ENCODE measurements around the gene MKRN2OS.

MKRN2OS gene, protein sequence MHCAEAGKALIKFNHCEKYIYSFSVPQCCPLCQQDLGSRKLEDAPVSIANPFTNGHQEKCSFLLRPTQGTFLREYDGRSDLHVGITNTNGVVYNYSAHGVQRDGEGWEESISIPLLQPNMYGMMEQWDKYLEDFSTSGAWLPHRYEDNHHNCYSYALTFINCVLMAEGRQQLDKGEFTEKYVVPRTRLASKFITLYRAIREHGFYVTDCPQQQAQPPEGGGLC

DNA sequence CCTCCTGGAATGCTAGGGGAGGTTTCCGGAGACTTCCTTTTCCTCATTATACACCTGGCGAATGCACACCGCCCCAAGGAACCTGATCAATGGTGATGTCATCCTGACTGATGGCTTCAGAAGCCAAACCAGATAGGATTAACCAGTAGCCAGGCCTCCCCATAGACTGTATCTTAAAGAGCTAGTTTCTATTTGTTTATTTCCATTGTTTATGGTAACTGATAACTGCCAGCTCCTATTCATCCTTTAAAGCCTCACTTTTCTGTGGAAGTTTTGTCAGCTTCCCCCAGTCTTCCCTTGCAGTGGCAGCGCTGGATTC lies at the start of gene MKRN2OS:
TSS of gene MKRN2OS (minus strand) at position 27 of the 319 bp plus-strand sequence. CDS start 35 bp downstream, outside the sequence.
- DNase-seq: no peak

DNA sequence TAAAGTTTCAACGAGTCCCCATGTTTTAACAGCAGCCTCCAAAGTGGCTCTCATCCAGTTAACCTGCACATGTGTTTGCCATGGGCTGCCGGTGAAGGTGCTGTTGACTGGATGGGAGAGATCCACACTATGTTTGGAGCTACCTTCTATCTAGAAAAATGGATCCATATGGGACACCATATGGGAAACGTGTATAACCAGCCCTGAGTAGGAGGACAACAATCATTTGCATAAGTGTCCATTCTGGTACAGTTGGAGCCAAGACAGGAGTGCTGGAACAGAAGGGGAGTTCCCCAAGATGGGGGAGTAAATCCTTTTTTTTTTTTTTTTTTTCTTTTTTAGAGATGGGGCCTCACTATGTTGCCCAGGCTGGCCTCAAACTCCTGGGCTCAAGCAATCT lies 48.2 kb upstream of the MKRN2OS start:
- DNase-seq: no peak

DNA sequence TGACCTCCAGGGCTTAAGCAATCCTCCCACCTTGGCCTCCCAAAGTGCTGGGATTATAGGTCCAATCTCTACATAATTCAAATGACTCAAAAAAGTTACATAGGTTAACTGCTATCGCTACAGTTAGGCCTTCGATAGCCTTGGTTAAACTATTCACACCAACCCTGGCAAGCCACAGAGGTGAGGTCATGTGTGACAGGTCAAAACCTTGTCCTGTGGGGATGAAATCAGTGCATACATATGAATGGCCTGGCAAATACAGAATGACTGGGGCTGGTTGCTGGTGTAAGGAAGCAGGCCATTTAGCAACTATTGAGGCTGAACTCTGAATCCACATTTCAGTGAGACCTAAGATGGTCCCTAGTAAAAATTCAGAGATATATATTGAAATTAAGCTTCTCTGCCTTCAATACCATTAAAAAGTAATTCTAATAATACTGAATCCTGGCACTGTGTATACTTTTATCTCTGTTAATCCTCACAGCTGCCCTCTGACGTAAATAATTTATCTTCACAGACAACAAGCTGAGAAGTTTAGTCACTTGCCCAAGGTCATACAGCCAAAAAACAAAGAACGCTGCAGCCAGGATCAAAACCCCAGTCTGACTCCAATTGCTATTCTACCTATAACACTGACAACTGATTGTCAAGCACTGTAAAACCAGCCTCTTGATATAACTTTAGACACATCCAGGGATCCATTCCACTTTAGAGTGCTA lies 46.9 kb upstream of the MKRN2OS start:
- no peak for DNase-seq

DNA sequence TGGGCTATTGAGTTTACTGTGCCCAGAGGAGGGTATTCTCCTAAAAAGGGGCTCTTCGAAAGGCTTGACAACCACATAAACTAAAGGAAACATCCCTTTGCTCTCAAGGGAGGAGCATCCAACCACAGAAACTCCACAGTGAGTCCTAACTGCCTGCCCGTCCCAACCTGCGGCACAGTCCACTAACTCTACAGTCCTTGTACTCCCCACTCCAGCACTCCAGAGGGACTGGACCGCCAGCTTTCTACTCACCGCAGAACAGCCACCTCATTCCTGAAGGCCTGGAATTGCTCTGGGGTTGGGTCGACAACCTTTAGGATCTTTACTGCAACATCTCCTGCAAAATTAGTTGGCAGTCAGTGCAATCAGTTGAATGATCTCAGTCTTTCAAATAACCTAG lies 46.2 kb upstream of the MKRN2OS start:
- no peak for DNase-seq

DNA sequence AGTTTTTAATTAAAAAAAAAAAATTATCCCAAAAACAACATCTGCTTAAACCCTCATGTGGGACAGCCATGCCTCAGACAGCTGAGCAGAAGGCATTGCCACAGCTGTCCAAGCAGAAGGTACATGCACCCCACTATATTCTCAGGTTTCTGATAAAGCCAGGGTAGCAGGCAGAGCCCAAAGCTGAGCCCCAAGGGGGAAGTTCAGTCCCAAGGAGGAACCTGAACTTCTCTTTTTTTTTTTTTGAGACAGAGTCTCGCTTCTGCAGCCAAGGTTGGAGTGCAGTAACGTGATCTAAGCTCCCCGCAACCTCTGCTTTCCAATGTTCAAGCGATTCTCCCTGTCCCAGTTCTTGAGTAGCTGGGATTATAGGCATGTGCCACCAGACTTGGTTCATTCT lies 44.8 kb upstream of the MKRN2OS start:
- DNase-seq: no peak

DNA sequence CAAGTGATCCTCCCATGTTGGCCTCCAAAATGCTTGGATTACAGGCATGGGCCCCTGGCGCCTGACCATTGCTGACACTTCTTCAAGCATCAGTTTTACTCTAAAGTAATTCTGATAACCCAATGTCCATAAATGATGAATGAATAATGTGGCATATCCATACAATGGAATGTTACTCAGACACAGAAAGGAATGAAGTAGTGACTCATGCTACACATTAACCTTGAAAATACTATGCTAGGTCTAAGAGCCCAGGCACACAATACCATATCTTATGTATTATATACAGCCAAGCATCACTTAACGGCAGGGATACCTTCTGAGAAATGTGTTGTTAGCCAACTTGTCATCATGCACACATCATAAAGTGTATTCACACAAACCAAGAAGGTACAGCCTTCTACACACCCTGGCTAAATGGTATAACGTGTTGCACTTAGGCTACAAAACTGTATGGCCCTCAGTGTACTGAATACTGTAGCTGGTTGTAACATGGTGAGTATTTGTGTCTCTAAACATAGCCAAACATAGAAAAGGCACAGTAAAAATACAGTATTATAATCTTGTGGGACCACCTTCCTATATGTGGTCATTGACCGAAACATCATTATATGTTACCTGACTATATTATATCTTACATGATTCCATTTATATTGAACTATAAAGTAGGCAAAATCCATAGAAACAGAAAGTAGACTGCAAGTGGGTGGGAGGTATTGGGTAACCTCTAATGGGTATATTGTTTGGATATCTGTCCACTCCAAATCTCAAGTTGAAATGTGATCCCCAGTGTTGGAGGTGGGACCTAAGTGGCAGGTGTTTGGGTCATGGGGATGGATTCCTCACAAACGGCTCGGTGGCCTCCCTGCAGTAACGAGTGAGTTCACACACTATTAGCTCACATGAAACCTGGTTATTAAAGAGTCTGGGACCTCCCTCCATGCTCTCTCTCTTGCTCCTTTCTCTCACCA lies 43.0 kb upstream of the MKRN2OS start:
- DNase-seq: peak; percentile 50

DNA sequence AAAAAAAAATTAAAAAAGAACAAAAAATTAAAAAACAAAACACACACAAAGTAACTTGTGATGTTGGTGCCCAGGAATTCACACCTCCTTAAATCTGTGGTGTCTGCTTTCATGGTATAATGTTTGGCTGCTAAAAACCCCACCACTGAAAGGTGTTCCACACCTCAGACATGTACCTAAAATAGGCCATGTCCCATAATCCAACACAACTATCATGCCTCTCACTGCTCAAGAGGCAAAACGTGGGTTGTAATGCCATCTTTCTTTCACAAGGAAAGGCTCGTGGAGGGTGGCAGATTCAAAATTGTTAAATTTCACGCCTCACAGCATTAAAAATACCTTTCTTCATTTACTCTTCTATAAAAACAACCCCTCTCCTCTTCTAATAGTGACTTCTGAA lies 41.1 kb upstream of the MKRN2OS start:
- DNase-seq: no peak

DNA sequence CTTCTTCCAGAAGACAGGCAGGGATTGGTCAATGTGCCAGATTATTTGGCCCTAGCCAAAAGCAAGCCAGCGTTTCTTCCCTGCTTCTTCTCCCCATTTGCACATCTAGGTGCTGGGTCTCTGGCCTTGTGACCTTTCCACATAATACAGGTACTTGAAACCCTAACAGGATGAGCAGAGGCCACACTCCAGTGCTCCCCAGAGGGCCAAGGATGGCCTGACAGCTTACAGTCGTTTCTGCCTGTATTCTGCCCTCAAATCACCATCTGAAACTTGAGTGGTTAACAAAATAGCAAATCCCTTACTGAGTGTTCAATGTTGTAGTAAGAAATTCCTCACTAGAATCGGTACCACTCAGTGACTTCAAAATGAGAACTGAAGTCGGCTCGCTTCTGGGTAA lies 40.7 kb upstream of the MKRN2OS start:
- no peak for DNase-seq

DNA sequence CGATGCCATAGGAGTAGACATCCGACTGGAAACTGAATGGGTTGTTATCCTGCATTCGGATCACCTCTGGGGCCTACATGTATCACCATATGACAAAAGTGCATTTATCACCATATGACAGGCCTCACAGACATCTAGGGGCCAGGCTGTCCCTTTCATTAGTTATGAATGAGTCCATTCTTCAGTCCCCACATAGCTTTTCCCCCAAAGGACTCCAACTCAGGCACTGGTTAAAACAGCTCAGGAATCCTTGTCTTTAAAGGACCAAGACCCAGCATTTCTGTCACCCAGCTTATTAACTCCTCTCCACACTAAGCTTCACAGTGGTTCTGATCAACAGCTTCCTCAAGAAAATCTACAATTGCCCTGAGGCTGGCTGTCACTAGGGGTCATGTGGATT lies 39.9 kb upstream of the MKRN2OS start:
- DNase-seq: no peak

DNA sequence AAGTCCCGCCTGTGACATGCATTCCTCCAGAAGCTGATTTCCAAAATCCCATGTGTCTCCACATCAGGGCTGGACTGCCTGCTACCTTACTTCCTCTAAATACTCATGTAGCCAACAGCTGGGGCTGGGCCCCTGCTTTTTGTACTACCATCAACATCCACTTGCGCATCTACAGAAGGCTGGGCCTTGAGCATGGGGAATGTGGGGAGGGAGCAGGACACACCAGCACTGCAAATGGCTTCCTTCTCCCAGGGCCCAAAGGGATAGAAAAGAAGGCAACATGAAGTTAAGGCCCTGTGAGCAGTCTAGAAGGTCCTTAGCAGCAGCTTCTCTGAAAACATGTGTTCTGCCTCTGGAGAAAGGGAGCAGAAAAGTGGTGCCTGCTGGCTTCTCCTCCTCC lies 38.8 kb upstream of the MKRN2OS start:
- DNase-seq: no peak

DNA sequence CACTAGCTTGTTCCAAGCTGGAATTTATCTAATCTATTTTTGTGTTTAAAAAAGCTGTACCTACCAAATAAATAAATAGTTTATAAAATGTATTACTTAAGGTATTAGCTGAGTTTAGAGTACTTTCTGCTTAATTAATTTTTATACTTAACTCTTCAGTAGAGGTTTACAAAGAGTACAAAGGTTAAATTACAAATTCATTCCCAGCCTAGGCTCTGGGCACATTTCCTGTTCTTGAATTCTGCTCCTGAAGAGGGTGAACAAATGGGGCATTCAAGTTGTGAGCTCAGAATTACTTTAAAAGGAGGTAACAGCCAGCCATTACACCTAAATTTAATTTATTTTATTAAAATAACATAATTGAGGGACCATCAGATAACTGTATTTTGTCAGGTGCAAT lies 38.0 kb upstream of the MKRN2OS start:
- no peak for DNase-seq

DNA sequence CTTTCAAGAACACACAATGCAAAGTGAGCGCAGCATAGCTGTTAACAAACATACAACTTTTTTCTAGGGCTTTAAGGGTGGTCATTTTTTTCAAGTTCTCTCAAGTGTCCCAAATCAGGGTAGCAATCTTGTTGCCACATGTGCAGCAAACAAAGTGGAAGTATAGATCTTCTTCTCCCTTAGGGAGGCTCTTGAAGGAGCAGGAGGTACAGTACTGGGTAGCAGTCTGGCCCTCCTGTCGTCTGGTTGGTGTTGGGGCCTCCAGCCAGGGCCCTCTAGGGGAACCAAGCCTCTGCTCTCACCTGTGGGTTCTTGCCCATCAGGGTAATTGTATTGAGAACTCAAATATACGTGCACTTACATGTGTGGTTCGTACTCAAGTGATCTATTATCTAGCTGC lies 37.4 kb upstream of the MKRN2OS start:
- DNase-seq: no peak

DNA sequence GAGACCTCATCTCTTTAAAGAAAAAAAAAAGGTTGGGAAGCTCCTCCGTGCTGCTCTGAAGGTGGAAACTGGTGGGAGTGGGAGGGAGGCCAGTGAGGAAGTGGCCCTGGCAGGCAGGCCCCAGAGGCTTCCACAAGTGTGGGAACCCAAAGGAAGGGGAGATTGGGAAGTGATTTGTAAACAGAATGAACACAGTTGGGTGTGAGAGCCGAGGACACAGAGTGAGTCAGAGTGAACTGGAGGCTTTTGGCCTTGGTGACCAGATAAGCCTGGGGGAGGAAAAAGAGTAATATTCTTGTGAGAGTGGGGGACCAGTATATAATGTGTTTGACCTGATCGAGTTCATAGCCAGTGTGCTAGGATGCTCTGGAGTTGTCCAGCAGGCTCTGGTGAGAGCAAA lies 34.6 kb upstream of the MKRN2OS start:
- DNase-seq: no peak

DNA sequence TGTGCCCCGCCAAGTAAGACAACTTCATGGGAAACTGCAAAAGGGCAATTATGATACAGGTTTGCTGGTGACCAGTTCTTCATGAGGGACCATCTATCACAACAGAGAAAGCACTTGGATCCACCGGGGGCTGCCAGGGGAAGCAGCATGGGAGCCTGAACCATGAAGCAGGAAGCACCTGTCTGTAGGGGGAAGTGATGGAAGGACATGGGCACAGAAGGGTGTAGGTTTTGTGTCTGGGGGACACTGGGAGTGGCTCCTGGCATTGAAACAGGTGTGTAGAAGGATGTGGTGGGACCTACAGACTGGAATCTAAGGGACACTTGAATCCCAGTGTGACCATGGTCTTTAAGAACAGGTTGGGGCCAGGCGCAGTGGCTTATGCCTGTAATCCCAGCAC lies 34.2 kb upstream of the MKRN2OS start:
- DNase-seq: no peak

DNA sequence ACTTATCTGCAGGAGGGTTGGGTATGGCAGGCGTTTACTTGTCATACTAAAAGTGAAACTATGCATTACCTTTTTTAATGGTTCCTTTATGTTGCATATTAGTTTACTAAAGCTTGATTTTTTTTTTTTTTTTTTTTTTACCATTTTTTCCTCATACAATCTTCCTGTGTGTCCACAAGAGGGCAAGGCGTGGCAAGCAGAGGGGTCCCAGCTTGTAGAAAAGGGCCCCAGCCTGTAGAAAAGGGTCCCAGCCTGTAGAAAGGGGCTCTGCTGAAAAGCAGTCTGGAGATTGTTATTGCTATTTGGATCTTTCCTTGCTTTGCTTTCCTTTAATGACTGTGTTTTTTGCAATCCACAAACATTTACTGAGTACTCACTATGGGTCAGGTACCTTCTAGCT lies 33.4 kb upstream of the MKRN2OS start:
- DNase-seq: no peak

DNA sequence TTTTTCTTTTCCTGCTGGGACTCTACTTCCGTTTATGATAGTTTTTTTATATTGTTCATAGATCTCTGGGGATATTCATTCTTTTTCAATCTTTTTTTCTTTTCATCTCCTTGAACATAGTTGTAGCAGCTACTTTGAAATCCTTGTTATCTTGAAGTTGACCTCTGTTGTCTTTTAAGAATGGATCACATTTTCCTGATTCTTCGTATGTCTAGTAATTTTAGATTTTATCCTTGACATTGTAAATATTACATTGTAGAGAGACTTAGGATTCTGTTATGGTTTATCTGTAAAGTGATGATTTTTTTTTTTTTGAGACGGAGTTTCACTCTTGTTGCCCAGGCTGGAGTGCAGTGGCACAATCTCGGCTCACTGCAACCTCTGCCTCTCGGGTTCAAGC lies 32.1 kb upstream of the MKRN2OS start:
- no peak for DNase-seq

DNA sequence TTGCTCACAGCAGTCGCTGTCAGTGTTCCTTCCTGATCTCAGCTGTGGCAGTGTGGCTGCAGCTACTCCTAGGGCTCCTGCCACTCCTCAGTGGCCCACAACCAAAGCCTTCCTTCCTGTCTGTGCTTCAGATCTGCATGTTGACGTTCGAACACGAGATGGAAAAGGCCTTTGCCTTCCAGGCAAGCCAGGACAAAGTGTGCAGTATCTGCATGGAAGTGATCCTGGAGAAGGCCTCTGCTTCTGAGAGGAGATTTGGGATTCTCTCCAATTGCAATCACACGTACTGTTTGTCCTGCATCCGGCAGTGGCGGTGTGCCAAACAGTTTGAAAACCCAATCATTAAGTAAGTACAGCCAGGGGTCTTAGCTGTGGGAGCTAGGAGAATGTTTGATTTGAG lies 29.4 kb upstream of the MKRN2OS start:
- DNase-seq: no peak

DNA sequence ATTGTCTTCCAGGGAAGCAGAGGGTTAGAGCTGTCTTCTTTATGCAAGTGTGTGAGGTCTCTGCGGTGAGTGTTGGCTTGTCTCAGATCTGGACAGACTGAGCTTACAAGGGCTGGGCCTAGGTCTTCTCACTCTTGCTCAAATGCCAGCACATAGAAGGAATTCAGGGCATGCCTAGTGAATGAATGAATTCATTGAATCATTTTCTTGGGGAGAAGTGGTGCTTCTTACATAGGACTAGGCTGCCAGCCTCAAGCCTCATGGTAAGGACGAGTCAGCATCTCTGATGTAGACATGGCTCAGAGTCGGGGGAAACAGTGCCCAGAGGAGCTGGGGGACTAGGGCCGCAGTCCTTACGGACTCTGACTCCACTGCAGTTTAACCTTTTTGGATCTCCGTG lies 28.8 kb upstream of the MKRN2OS start:
- no peak for DNase-seq

DNA sequence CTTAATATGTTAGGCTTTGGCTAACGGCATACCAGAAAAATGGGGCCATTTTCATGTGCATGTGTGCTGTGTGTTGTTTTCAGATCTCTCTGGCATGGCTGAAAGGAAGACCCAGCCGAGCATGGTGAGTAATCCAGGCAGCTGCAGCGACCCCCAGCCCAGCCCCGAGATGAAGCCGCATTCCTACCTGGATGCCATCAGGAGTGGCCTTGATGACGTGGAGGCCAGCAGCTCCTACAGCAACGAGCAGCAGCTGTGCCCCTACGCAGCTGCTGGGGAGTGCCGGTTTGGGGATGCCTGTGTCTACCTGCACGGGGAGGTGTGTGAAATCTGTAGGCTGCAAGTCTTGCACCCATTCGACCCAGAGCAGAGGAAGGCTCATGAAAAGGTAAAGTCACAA lies 26.7 kb upstream of the MKRN2OS start:
- no peak for DNase-seq

DNA sequence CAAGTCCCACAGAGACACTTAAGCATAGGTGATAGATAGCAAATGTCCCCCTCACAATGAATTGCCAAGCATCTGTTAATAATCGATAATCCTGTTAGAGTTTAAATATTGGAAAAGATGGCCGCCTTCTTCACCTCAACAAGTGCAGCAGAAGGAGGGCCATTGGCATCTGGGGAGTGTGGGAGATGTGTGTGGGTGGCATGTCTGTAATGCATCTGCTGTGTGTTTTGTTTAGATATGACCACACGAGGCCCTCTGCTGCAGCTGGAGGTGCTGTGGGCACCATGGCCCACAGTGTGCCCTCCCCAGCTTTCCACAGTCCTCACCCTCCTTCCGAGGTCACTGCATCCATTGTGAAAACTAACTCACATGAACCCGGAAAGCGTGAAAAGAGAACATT lies 24.5 kb upstream of the MKRN2OS start:
- no peak for DNase-seq

DNA sequence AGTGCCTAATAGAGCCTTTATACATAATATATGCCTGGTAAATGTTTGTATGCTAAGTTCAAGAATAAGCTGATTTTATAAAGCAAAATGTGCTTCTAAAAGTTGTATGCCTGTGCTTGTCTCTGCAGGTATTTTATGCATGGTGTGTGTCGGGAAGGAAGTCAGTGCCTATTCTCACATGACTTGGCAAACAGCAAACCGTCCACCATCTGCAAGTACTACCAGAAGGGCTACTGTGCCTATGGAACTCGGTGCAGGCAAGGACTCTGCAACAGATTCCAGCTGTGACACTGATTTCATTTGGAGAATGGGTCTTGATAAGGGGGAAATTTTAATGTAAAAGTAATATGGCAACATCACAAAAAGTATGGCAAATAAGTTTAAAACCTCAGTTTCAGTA lies 23.4 kb upstream of the MKRN2OS start:
- DNase-seq: no peak

DNA sequence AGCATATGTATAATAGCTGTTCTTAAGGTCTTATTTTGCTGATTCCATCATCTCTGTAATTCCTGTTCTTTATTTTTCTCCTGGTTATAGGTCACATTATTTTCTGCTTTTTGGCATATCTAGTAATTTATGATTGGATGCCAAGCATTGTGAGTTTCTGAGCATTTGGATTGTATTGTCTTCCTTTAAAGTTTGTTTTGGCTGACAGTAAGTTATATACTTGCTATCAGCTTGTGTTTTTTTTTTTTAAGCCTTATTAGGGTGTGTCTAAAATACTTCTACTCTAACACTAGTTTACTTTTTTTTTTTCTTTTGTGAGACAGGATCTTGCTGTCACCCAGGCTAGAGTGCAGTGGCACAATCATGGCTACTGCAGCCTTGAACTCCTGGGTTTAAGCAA lies 21.7 kb upstream of the MKRN2OS start:
- DNase-seq: no peak

DNA sequence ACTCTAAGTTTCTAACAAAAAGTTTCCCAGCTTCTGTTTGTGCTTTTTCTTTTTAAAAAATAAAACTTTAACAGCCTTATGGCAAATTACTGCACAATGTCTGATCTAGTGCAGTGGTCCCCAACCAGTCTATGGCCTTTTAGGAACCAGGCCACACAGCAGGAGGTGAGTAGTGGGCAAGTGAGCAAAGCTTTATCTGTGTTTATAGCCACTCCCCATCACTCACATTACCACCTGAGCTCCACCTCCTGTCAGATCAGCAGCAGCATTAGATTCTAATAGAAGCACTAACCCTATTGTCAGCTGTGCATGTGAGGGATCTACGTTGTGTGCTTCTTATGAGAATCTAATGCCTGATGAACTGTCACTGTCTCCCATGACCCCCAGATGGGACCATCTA lies 17.2 kb upstream of the MKRN2OS start:
- DNase-seq: no peak

DNA sequence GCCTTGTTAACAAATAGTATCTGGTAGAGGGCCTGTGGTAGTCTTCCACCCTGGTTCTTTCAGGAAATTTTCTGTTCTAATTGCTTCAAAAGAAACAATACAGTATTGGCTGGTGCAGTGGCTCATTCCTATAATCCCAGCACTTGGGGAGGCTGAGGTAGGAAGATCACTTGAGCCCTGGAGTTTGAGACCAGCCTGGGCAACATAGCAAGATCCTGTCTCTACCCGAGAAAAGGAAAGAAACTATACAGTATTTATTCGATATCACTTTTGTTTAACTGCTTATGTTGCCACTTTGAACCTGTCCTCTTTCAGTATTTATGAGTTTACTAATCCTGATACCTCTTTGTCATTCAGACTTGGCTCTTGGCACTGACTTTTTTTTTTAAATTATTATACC lies 16.1 kb upstream of the MKRN2OS start:
- DNase-seq: no peak

Measured in DMS79 treated with DMSO at 0.1 percent for 48 hours (cell line).